Liver (tissue), 9 donors: ENCODE results near the gene ORC4. TPM values are rescaled to one million over a fixed set of nuclear protein-coding genes. Genes with fewer than 3 reads are reported as not detected.

ENCODE experiments used
- DNase-seq: peaks from one replicate; pipeline ENCODE4 v3.0.0-alpha.2; 2017; ENCODE audit warnings: low spot score
- H3K27ac ChIP-seq, 2 donors: one replicate each; pipeline ENCODE4 v1.7.0; 2013; ENCODE audit warnings: inconsistent platforms in 2 of 2, low read length in 2 of 2, control low read depth in 1 of 2, low read depth in 1 of 2, mild to moderate bottlenecking in 1 of 2
- H3K27me3 ChIP-seq, 4 donors: one replicate each; pipeline versions ENCODE4 v1.6.1 to v1.7.0; 2013; ENCODE audit warnings: low read length in 3 of 4, inconsistent platforms in 1 of 4, mild to moderate bottlenecking in 1 of 4, moderate library complexity in 1 of 4; ENCODE audit not compliant: control insufficient read depth in 4 of 4, insufficient read depth in 4 of 4
- H3K36me3 ChIP-seq, 4 donors: one replicate each; pipeline versions ENCODE4 v1.6.1 to v1.7.0; 2013; ENCODE audit warnings: low read length in 3 of 4, mild to moderate bottlenecking in 3 of 4, low read depth in 1 of 4, moderate library complexity in 1 of 4; ENCODE audit not compliant: control insufficient read depth in 4 of 4, insufficient read depth in 3 of 4
- H3K4me1 ChIP-seq, 4 donors: one replicate each; pipeline versions ENCODE4 v1.6.1 to v1.7.0; 2013; ENCODE audit warnings: low read length in 3 of 4, mild to moderate bottlenecking in 3 of 4, moderate library complexity in 1 of 4; ENCODE audit not compliant: control insufficient read depth in 4 of 4, insufficient read depth in 4 of 4
- H3K4me3 ChIP-seq, 3 donors: one replicate each; pipeline versions ENCODE4 v1.6.1 to v1.7.0; 2013; ENCODE audit warnings: low read length in 3 of 3, control low read depth in 1 of 3, low read depth in 1 of 3, mild to moderate bottlenecking in 1 of 3
- H3K9ac ChIP-seq, 2 donors: one replicate each; pipeline ENCODE4 v1.7.0; 2013; ENCODE audit warnings: low read length in 2 of 2, mild to moderate bottlenecking in 2 of 2, moderate library complexity in 2 of 2, control low read depth in 1 of 2, low read depth in 1 of 2
- H3K9me3 ChIP-seq, 4 donors: one replicate each; pipeline versions ENCODE4 v1.6.1 to v1.7.0; 2013; ENCODE audit warnings: low read length in 3 of 4; ENCODE audit not compliant: control insufficient read depth in 4 of 4
- FOXA1 ChIP-seq: IDR thresholded peaks from 2 replicates; pipeline ENCODE4 v1.6.1; 2016; ENCODE audit warnings: antibody characterized with exemption
- FOXA2 ChIP-seq: IDR thresholded peaks from 2 replicates; pipeline ENCODE4 v1.6.1; 2016; ENCODE audit warnings: antibody characterized with exemption
- GABPA ChIP-seq, 2 donors: IDR thresholded peaks in 1 of 2; conservative IDR thresholded peaks in 1 of 2; 2 replicates each; pipeline ENCODE4 v1.6.1; 2016; ENCODE audit warnings: antibody characterized with exemption in 2 of 2, mild to moderate bottlenecking in 1 of 2, moderate library complexity in 1 of 2
- HNF4G ChIP-seq: IDR thresholded peaks from 2 replicates; pipeline ENCODE4 v1.6.1; 2016; ENCODE audit warnings: antibody characterized with exemption
- JUND ChIP-seq, 2 donors: IDR thresholded peaks; 2 replicates each; pipeline ENCODE4 v1.6.1; 2016; ENCODE audit warnings: antibody characterized with exemption in 2 of 2
- NR2F2 ChIP-seq: IDR thresholded peaks from 2 replicates; pipeline ENCODE4 v1.6.1; 2016; ENCODE audit warnings: antibody characterized with exemption
- RAD21 ChIP-seq, 2 donors: IDR thresholded peaks; 2 replicates each; pipeline ENCODE4 v1.6.1; 2016; ENCODE audit warnings: antibody characterized with exemption in 2 of 2, mild to moderate bottlenecking in 2 of 2
- REST ChIP-seq: IDR thresholded peaks from 2 replicates; pipeline ENCODE4 v1.6.1; 2016; ENCODE audit warnings: antibody characterized with exemption, mild to moderate bottlenecking
- RXRA ChIP-seq, 2 donors: IDR thresholded peaks; 2 replicates each; pipeline ENCODE4 v1.6.1; 2017 to 2018; ENCODE audit warnings: antibody characterized with exemption in 2 of 2, mild to moderate bottlenecking in 1 of 2
- TAF1 ChIP-seq: conservative IDR thresholded peaks from 2 replicates; pipeline ENCODE4 v1.6.1; 2016; ENCODE audit warnings: antibody characterized with exemption, mild to moderate bottlenecking
- YY1 ChIP-seq: IDR thresholded peaks from 2 replicates; pipeline ENCODE4 v1.6.1; 2016; ENCODE audit warnings: antibody characterized with exemption, mild to moderate bottlenecking
- ZBTB33 ChIP-seq: IDR thresholded peaks from 2 replicates; pipeline ENCODE4 v1.6.1; 2016; ENCODE audit warnings: antibody characterized with exemption
- WGBS: extraction: QIAGEN DNeasy Blood & Tissue Kit; methylation state at CpG from one replicate; pipeline ENCODE4 v1.1.7; 2013; 5-methylcytosine and 5-hydroxymethylcytosine counted together
- polyA plus RNA-seq, 2 donors: library from polyadenylated mRNA; stranded (reverse) in 1 of 2; unstranded in 1 of 2; fragments of 200-250 nt in 1 of 2; fragments of >200 nt in 1 of 2; fragmentation: Nextera tagmentation in 1 of 2; extraction: Ambion mirVana in 1 of 2; gene quantifications; one replicate each; pipeline versions ENCODE4 v1.2.1 to v1.2.3, GENCODE V29; 2013 to 2015
- total RNA-seq, 2 donors: library from RNA; depleted of rRNA; stranded (reverse); fragments of >200 nt; gene quantifications; one replicate each; pipeline ENCODE4 v1.2.3, GENCODE V29; 2014
- donor health status: healthy.
- donor health status: healthy.
- donor health status: healthy.
- donor health status: healthy.
- donor health status: healthy.

Gene ORC4
- total and polyA plus RNA-seq, 4 donors, result 9.7 to 50.2 (median 23.3) TPM

- no peaks in the 10 kb centered on the region for H3K4me1 ChIP-seq
- H3K36me3 ChIP-seq, result peaks cover 0 to 9% (median 4%) of the 10 kb centered on the region in 4 donors
- DNase-seq, result no peak
- H3K9ac ChIP-seq, result no peak overlapping the region
- WGBS, result 91% methylated on average over 2 of the region's 2 CpGs
- no peaks in the 10 kb centered on the region for H3K27me3 ChIP-seq
- TF ChIP-seq HNF4G, result no peak
- TF ChIP-seq TAF1, result no peak
- TF ChIP-seq FOXA2, result no peak
- TF ChIP-seq RAD21 (IDR thresholded peaks at IDR 0.05), result no peak
- no peak for TF ChIP-seq RXRA (IDR thresholded peaks at IDR 0.05)
- no peak for TF ChIP-seq GABPA (IDR thresholded peaks at IDR 0.05 in 1 of 2, conservative IDR thresholded peaks at IDR 0.05 in 1 of 2)
- TF ChIP-seq YY1, result no peak
- TF ChIP-seq ZBTB33, result no peak
- TF ChIP-seq NR2F2, result no peak
- no peak for TF ChIP-seq FOXA1
- H3K4me3 ChIP-seq, result no peak overlapping the region
- no peaks in the 10 kb centered on the region for H3K9me3 ChIP-seq
- H3K27ac ChIP-seq, result no peak overlapping the region
Observed at GRCh38 chr2:147976102-147976501, 44.4 kb downstream of the ORC4 start.

- no peaks in the 10 kb centered on the region for H3K4me1 ChIP-seq
- TF ChIP-seq GABPA (IDR thresholded peaks at IDR 0.05 in 1 of 2, conservative IDR thresholded peaks at IDR 0.05 in 1 of 2) (no peak), FOXA2 (no peak), ZBTB33 (no peak), NR2F2 (no peak), JUND (IDR thresholded peaks at IDR 0.05) (no peak), REST (no peak)
- H3K9me3 ChIP-seq, result no peaks in the 10 kb centered on the region
- no peaks in the 10 kb centered on the region for H3K27me3 ChIP-seq
- H3K9ac ChIP-seq, result no peak overlapping the region
- no peak for DNase-seq
- H3K36me3 ChIP-seq, result peaks cover 0 to 18% (median 7%) of the 10 kb centered on the region in 4 donors
- no peak overlapping the region for H3K4me3 ChIP-seq
- no peak overlapping the region for H3K27ac ChIP-seq
- 98% methylated on average over 2 of the region's 2 CpGs for WGBS
Observed at GRCh38 chr2:147968571-147968970, 52.0 kb downstream of the ORC4 start.
